Measurements from ENCODE around the gene ITGA2. TPM values are rescaled to one million over a fixed set of nuclear protein-coding genes. Genes with fewer than 3 reads are reported as not detected.

ITGA2 gene
- total and polyA plus RNA-seq, 4 donors: 2.0 to 14.1 (median 4.6) TPM

Other genes with a start within 250 kb of the ITGA2 start
- gene ITGA1, start 201.4 kb upstream of the ITGA2 start, total RNA-seq: 10 to 100 TPM; 22.1 to 64.0 TPM
- gene ITGA1, start 201.4 kb upstream of the ITGA2 start, polyA plus RNA-seq (ENCODE audit: insufficient read length in 2 of 2): 10 to 100 TPM in 1 of 2 donors, 1 to 10 TPM in 1; 8.2 to 12.6 TPM
- gene PELO, start 201.4 kb upstream of the ITGA2 start, total RNA-seq: 10 to 100 TPM; 29.3 to 30.4 TPM
- 10 to 100 TPM; 17.7 to 18.2 TPM for gene PELO, start 201.4 kb upstream of the ITGA2 start, polyA plus RNA-seq (ENCODE audit: insufficient read length in 2 of 2)
- gene MOCS2, start 120.4 kb downstream of the ITGA2 start, total RNA-seq: 10 to 100 TPM; 57.2 to 67.7 TPM
- gene MOCS2, start 120.4 kb downstream of the ITGA2 start, polyA plus RNA-seq (ENCODE audit: insufficient read length in 2 of 2): 100 to 1,000 TPM in 1 of 2 donors, 10 to 100 TPM in 1; 87.7 to 109 TPM